H9 (cell line): ENCODE results near the gene SGIP1. TPM values are rescaled to one million over a fixed set of nuclear protein-coding genes. Genes with fewer than 3 reads are reported as not detected.

Experiments used
- DNase-seq: peaks from one replicate; pipeline ENCODE4 v3.0.0-alpha.2; 2017
- H2AFZ ChIP-seq: one replicate; pipeline ENCODE4 v1.6.1; 2013; ENCODE audit warnings: mild to moderate bottlenecking, low read length, control low read depth, moderate library complexity
- H2AK5ac ChIP-seq: 2 replicates; pipeline ENCODE4 v1.6.1; 2013; ENCODE audit warnings: low read length, control low read depth, mixed read lengths; ENCODE audit not compliant: insufficient read length
- H2BK120ac ChIP-seq: one replicate; pipeline ENCODE4 v1.6.1; 2013; ENCODE audit warnings: low read depth, mild to moderate bottlenecking, low read length, control low read depth, inconsistent platforms; ENCODE audit not compliant: poor library complexity, severe bottlenecking
- H2BK12ac ChIP-seq: 2 replicates; pipeline ENCODE4 v1.6.1; 2013; ENCODE audit warnings: low read length, control low read depth, mixed read lengths, low read depth; ENCODE audit not compliant: insufficient read length
- H2BK15ac ChIP-seq: 2 replicates; pipeline ENCODE4 v1.6.1; 2013; ENCODE audit warnings: low read depth, low read length, control low read depth
- H2BK20ac ChIP-seq: one replicate; pipeline ENCODE4 v1.6.1; 2013; ENCODE audit warnings: low read depth, mild to moderate bottlenecking, low read length, control low read depth, inconsistent platforms; ENCODE audit not compliant: poor library complexity, severe bottlenecking
- H2BK5ac ChIP-seq: 2 replicates; pipeline ENCODE4 v1.6.1; 2013; ENCODE audit warnings: low read length, control low read depth, mixed read lengths; ENCODE audit not compliant: insufficient read length
- H3K14ac ChIP-seq: 2 replicates; pipeline ENCODE4 v1.6.1; 2013; ENCODE audit warnings: low read length, control low read depth; ENCODE audit not compliant: insufficient read depth
- H3K18ac ChIP-seq: 2 replicates; pipeline ENCODE4 v1.6.1; 2013; ENCODE audit warnings: low read depth, mild to moderate bottlenecking, mixed read lengths, low read length, control low read depth; ENCODE audit not compliant: insufficient read length
- H3K23ac ChIP-seq: 2 replicates; pipeline ENCODE4 v1.6.1; 2013; ENCODE audit warnings: low read length, control low read depth, mixed read lengths, low read depth; ENCODE audit not compliant: insufficient read length
- H3K23me2 ChIP-seq: 2 replicates; pipeline ENCODE4 v1.6.1; 2013; ENCODE audit warnings: low read depth, mild to moderate bottlenecking, mixed read lengths, low read length, control low read depth; ENCODE audit not compliant: insufficient read length, poor library complexity, severe bottlenecking
- H3K27ac ChIP-seq: 2 replicates; pipeline ENCODE4 v1.5.1; 2013; ENCODE audit warnings: low read length, control low read depth, mixed read lengths, low read depth; ENCODE audit not compliant: insufficient read length
- H3K27me3 ChIP-seq: 2 replicates; pipeline ENCODE4 v1.6.1; 2013; ENCODE audit warnings: low read length, control low read depth, inconsistent platforms; ENCODE audit not compliant: insufficient read depth
- H3K4ac ChIP-seq: 2 replicates; pipeline ENCODE4 v1.6.1; 2013; ENCODE audit warnings: low read depth, mild to moderate bottlenecking, control low read depth, inconsistent platforms, low read length, moderate library complexity
- H3K4me1 ChIP-seq: 2 replicates; pipeline ENCODE4 v1.6.1; 2013; ENCODE audit warnings: low read length, control low read depth, inconsistent platforms; ENCODE audit not compliant: insufficient read depth
- H3K4me2 ChIP-seq: 2 replicates; pipeline ENCODE4 v1.6.1; 2013; ENCODE audit warnings: low read length, control low read depth, mixed read lengths; ENCODE audit not compliant: insufficient read length, insufficient read depth
- H3K56ac ChIP-seq: 2 replicates; pipeline ENCODE4 v1.6.1; 2013; ENCODE audit warnings: low read depth, mild to moderate bottlenecking, mixed read lengths, low read length, control low read depth; ENCODE audit not compliant: insufficient read length
- H3K79me1 ChIP-seq: 2 replicates; pipeline ENCODE4 v1.6.1; 2013; ENCODE audit warnings: low read depth, mild to moderate bottlenecking, moderate library complexity, low read length, control low read depth, inconsistent platforms; ENCODE audit not compliant: insufficient read depth, poor library complexity, severe bottlenecking
- H3K79me2 ChIP-seq: 2 replicates; pipeline ENCODE4 v1.6.1; 2013; ENCODE audit warnings: low read length, control low read depth, inconsistent platforms; ENCODE audit not compliant: insufficient read depth
- H3K9ac ChIP-seq: 2 replicates; pipeline ENCODE4 v1.6.1; 2013; ENCODE audit warnings: low read length, control low read depth, mixed read lengths; ENCODE audit not compliant: insufficient read length; ENCODE audit errors: extremely low read depth
- H3K9me3 ChIP-seq: one replicate; pipeline ENCODE4 v1.6.1; 2013; ENCODE audit warnings: low read depth, low read length, inconsistent platforms; ENCODE audit not compliant: control insufficient read depth
- H3T11ph ChIP-seq: one replicate; pipeline ENCODE4 v1.6.1; 2013; ENCODE audit warnings: mild to moderate bottlenecking, low read length, control low read depth, inconsistent platforms
- H4K20me1 ChIP-seq: one replicate; pipeline ENCODE4 v1.6.1; 2013; ENCODE audit not compliant: control insufficient read depth, insufficient read length, insufficient read depth
- H4K5ac ChIP-seq: 2 replicates; pipeline ENCODE4 v1.6.1; 2013; ENCODE audit warnings: low read depth, mild to moderate bottlenecking, mixed read lengths, low read length, control low read depth; ENCODE audit not compliant: insufficient read length
- H4K8ac ChIP-seq: replicated peaks from 2 replicates; pipeline ENCODE4 v1.6.1; 2013; ENCODE audit warnings: low read length, control low read depth, mixed read lengths, low read depth; ENCODE audit not compliant: insufficient read length
- H4K91ac ChIP-seq: 2 replicates; pipeline ENCODE4 v1.6.1; 2013; ENCODE audit warnings: low read depth, mild to moderate bottlenecking, moderate library complexity, mixed read lengths, low read length, control low read depth; ENCODE audit not compliant: insufficient read length
- H3K27ac Mint-ChIP-seq, 3 experiments: 2 replicates in 2 of 3; 3 replicates in 1 of 3; pipeline ENCODE4 v1.8.0; 2020 to 2021; ENCODE audit warnings: mixed read lengths in 3 of 3, mild to moderate bottlenecking in 1 of 3, moderate library complexity in 1 of 3
- H3K27me3 Mint-ChIP-seq: 2 replicates; pipeline ENCODE4 v1.8.0; 2021; ENCODE audit warnings: low read depth, mild to moderate bottlenecking, moderate library complexity, mixed read lengths
- H3K36me3 Mint-ChIP-seq, 3 experiments: 2 replicates in 2 of 3; 3 replicates in 1 of 3; pipeline ENCODE4 v1.8.0; 2020 to 2021; ENCODE audit warnings: low read depth in 3 of 3, mixed read lengths in 3 of 3; ENCODE audit not compliant: insufficient read depth in 1 of 3
- H3K4me1 Mint-ChIP-seq, 2 experiments: 2 replicates each; pipeline ENCODE4 v1.8.0; 2020; ENCODE audit warnings: mixed read lengths in 2 of 2
- H3K4me3 Mint-ChIP-seq, 2 experiments: 2 replicates in 1 of 2; 3 replicates in 1 of 2; pipeline ENCODE4 v1.8.0; 2020 to 2021; ENCODE audit warnings: mild to moderate bottlenecking in 2 of 2, mixed read lengths in 2 of 2, moderate library complexity in 1 of 2
- H3K9me3 Mint-ChIP-seq, 2 experiments: 2 replicates in 1 of 2; 3 replicates in 1 of 2; pipeline ENCODE4 v1.8.0; 2020; ENCODE audit warnings: mild to moderate bottlenecking in 2 of 2, mixed read lengths in 2 of 2, moderate library complexity in 1 of 2
- CTCF ChIP-seq: fragments of 200-600 bp; sonication (generic); conservative IDR thresholded peaks from 3 replicates; pipeline ENCODE4 v1.8.0; 2021; ENCODE audit warnings: antibody characterized with exemption, mild to moderate bottlenecking
- WGBS: extraction: QIAGEN DNeasy Blood & Tissue Kit; methylation state at CpG from one replicate; pipeline ENCODE4 v1.1.7; 2013; ENCODE audit warnings: missing lambda C conversion rate, low lambda C conversion rate, mixed read lengths; ENCODE audit not compliant: insufficient read length; ENCODE audit errors: extremely low coverage; 5-methylcytosine and 5-hydroxymethylcytosine counted together
- total RNA-seq: library from RNA; stranded (reverse); gene quantifications from 2 replicates; pipeline ENCODE4 v1.2.1, GENCODE V29; 2021

The SGIP1 gene
- total RNA-seq, 1 experiment from 2014 or later = 1.5 TPM

GRCh38 chr1:66764994-66765578 lies 231.1 kb downstream of the SGIP1 start:
- H2AFZ ChIP-seq = no peak overlapping the region
- H3K23me2 ChIP-seq = no peaks in the 10 kb centered on the region
- H3K79me2 ChIP-seq = no peaks in the 10 kb centered on the region
- H3K9me3 ChIP-seq = no peaks in the 10 kb centered on the region
- peaks cover 2 to 5% of the 10 kb centered on the region in 2 experiments; a peak in 3 of 5 replicates for H3K9me3 Mint-ChIP-seq
- DNase-seq = no peak
- H3K36me3 Mint-ChIP-seq = no peaks in the 10 kb centered on the region; a peak in 1 of 7 replicates
- no peak overlapping the region for H2AK5ac ChIP-seq
- H3T11ph ChIP-seq = no peak overlapping the region
- H3K27ac Mint-ChIP-seq = no peak overlapping the region
- no peak overlapping the region for H2BK15ac ChIP-seq
- no peak overlapping the region for H4K91ac ChIP-seq
- H2BK120ac ChIP-seq = no peak overlapping the region
- no peak overlapping the region for H3K23ac ChIP-seq
- H2BK5ac ChIP-seq = no peak overlapping the region
- no peak overlapping the region for H3K4me2 ChIP-seq
- no CpG with 5 or more reads among the region's 3 CpGs for whole genome bisulfite sequencing
- H3K27me3 ChIP-seq = no peaks in the 10 kb centered on the region
- no peak overlapping the region for H4K5ac ChIP-seq
- peak; percentile 82 for TF ChIP-seq CTCF
- no peaks in the 10 kb centered on the region for H3K79me1 ChIP-seq
- H3K27me3 Mint-ChIP-seq = no peaks in the 10 kb centered on the region
- H3K56ac ChIP-seq = no peak overlapping the region
- H2BK12ac ChIP-seq = no peak overlapping the region
- H3K18ac ChIP-seq = no peak overlapping the region
- no peak overlapping the region for H3K4me3 Mint-ChIP-seq
- no peaks in the 10 kb centered on the region for H4K20me1 ChIP-seq
- H3K14ac ChIP-seq = no peak overlapping the region
- no peak overlapping the region for H3K9ac ChIP-seq
- no peak overlapping the region for H3K4ac ChIP-seq
- no peaks in the 10 kb centered on the region for H3K4me1 Mint-ChIP-seq
- no peaks in the 10 kb centered on the region for H3K4me1 ChIP-seq
- H2BK20ac ChIP-seq = no peak overlapping the region
- no peak overlapping the region for H4K8ac ChIP-seq
- no peak overlapping the region for H3K27ac ChIP-seq
